ENCODE results near the gene ADAMTSL2.

DNA sequence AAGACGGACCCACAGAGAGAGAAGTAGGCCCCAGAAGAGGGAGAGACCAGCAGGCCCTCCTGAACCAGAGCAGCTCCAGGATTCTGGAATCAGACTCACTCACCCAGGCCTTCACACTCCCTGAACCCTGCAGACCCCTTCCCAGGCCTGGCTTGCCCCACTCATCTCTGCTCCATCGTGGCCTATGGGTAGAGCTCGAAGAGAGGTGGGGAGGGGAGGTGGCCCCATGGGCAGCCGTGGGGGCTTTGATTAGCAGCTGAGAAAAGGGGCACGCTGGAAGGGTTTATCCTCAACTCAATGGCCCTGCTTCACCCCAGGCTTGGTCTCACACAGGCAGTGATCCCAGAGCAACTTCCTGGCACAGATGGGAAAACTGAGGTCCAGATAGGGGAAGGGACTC, 10.4 kb upstream of the ADAMTSL2 start:
- no peak for TF ChIP-seq MAX (IDR thresholded peaks at IDR 0.05)
- TF ChIP-seq CHD2 (IDR thresholded peaks at IDR 0.05; ENCODE audit: low read depth, low read length): no peak
- no peak for TF ChIP-seq PAF1 (CRISPR knock-in tag; IDR thresholded peaks at IDR 0.05)
- no peak for TF ChIP-seq KLF9 (CRISPR knock-in tag; IDR thresholded peaks at IDR 0.05; ENCODE audit: low read depth)
- no peak for TF ChIP-seq ZNF282 (IDR thresholded peaks at IDR 0.05; ENCODE audit: partially characterized antibody)
- no peak for TF ChIP-seq CEBPB (IDR thresholded peaks at IDR 0.05; ENCODE audit: borderline replicate concordance, low read depth, low read length)
- TF ChIP-seq FOSL1 (CRISPR knock-in tag; IDR thresholded peaks at IDR 0.05; ENCODE audit: borderline replicate concordance): no peak
- no peak for TF ChIP-seq FOXA1 (IDR thresholded peaks at IDR 0.05)
- no peak for TF ChIP-seq FOXA1 (CRISPR knock-in tag; IDR thresholded peaks at IDR 0.05)
